ENCODE measurements around the gene EPS15. TPM values are rescaled to one million over a fixed set of nuclear protein-coding genes. Genes with fewer than 3 reads are reported as not detected.

The EPS15 gene
- total RNA-seq, 1 experiment from 2014 or later: 54.4 TPM

GRCh38 chr1:51343624-51344023 lies 175.4 kb downstream of the EPS15 start:
- H3K27ac ChIP-seq (ENCODE audit: low read length): no peak overlapping the region
- ChIA-PET POLR2A (no interaction called here), CTCF (no interaction called here)
- H3K36me3 ChIP-seq (ENCODE audit: control insufficient read depth, insufficient read depth, low read length): no peaks in the 10 kb centered on the region
- in situ Hi-C loops (cut with HindIII; ENCODE audit: low pct_unique_long_range_greater_than_20kb, low sequenced_read_pairs) (no loop called here), intact Hi-C loops (cut with micrococcal nuclease; ENCODE audit: unreplicated experiment) (no loop called here)
- TF ChIP-seq SIN3A (IDR thresholded peaks at IDR 0.05; ENCODE audit: borderline replicate concordance, insufficient read depth, low read depth, low read length): no peak
- TF ChIP-seq TCF7L2 (IDR thresholded peaks at IDR 0.05; ENCODE audit: low read depth, low read length): no peak
- no peak for TF ChIP-seq REST (IDR thresholded peaks at IDR 0.05; ENCODE audit: insufficient read depth in 1 of 2, low read depth in 2 of 2, low read length in 1 of 2)
- no peak for TF ChIP-seq POLR2AphosphoS5 (IDR thresholded peaks at IDR 0.05; ENCODE audit: low read depth, low read length)
- TF ChIP-seq, protein P1, sequence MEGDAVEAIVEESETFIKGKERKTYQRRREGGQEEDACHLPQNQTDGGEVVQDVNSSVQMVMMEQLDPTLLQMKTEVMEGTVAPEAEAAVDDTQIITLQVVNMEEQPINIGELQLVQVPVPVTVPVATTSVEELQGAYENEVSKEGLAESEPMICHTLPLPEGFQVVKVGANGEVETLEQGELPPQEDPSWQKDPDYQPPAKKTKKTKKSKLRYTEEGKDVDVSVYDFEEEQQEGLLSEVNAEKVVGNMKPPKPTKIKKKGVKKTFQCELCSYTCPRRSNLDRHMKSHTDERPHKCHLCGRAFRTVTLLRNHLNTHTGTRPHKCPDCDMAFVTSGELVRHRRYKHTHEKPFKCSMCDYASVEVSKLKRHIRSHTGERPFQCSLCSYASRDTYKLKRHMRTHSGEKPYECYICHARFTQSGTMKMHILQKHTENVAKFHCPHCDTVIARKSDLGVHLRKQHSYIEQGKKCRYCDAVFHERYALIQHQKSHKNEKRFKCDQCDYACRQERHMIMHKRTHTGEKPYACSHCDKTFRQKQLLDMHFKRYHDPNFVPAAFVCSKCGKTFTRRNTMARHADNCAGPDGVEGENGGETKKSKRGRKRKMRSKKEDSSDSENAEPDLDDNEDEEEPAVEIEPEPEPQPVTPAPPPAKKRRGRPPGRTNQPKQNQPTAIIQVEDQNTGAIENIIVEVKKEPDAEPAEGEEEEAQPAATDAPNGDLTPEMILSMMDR (IDR thresholded peaks at IDR 0.05): no peak
- ATAC-seq (no peak), DNase-seq (ENCODE audit: low read depth, low spot score) (no peak)
- H3K9me3 ChIP-seq (ENCODE audit: control insufficient read depth, insufficient read depth, low read depth, low read length): no peaks in the 10 kb centered on the region
- no peaks in the 10 kb centered on the region for H3K4me1 ChIP-seq (ENCODE audit: control insufficient read depth, insufficient read depth, low read length)
- no peak overlapping the region for H3K4me3 ChIP-seq (ENCODE audit: low read depth in 2 of 2, low read length in 2 of 2)
- no peaks in the 10 kb centered on the region; the same call in 1 of the 2 replicates for H3K27me3 ChIP-seq (ENCODE audit: control insufficient read depth, insufficient read depth, low read length)
- no TSS peak for BruUV-seq (replicated peaks)

DNA sequence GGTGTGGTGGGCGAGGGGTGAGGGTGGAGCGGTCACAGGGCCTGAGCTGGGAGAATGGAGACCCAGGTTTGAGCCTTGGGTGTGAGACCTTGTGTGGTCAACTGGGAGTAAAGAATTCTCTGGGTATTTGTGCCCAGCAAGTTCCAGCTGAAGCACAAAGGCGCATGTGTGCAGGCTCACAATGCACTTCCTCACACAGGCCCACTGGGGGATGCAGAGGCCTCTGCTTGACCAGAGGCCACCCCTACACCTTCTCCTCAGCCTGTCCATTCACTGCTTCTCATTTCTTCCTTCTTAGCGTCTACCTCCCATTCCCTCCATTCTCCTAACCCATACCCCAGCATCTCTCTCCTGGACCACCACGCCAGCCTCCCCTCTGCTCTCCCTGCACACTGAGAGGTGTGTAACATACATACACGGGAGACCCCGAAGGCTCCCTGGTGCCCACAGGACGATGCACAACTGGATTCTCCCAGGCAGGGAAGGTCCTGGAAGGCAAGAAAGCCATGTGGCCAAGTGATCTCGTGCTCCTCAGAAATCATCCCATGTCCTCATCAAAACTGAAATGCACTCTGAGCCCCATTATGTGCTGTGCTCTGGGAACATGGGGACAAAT lies 176.4 kb downstream of the EPS15 start:
- in situ Hi-C loops (cut with HindIII; ENCODE audit: low pct_unique_long_range_greater_than_20kb, low sequenced_read_pairs) (no loop called here), intact Hi-C loops (cut with micrococcal nuclease; ENCODE audit: unreplicated experiment) (no loop called here)
- TF ChIP-seq POLR2AphosphoS5 (IDR thresholded peaks at IDR 0.05; ENCODE audit: low read depth, low read length) (no peak), REST (IDR thresholded peaks at IDR 0.05; ENCODE audit: insufficient read depth in 1 of 2, low read depth in 2 of 2, low read length in 1 of 2) (no peak), TCF7L2 (IDR thresholded peaks at IDR 0.05; ENCODE audit: low read depth, low read length) (no peak), SIN3A (IDR thresholded peaks at IDR 0.05; ENCODE audit: borderline replicate concordance, insufficient read depth, low read depth, low read length) (no peak)
- TF ChIP-seq, protein P1 (IDR thresholded peaks at IDR 0.05): no peak
- no TSS peak for BruUV-seq (replicated peaks)
- no peak for ATAC-seq
- Histone ChIP-seq H3K4me3 (ENCODE audit: low read depth in 2 of 2, low read length in 2 of 2) (no peak overlapping the region), H3K36me3 (ENCODE audit: control insufficient read depth, insufficient read depth, low read length) (no peaks in the 10 kb centered on the region), H3K27ac (ENCODE audit: low read length) (no peak overlapping the region), H3K27me3 (ENCODE audit: control insufficient read depth, insufficient read depth, low read length) (no peaks in the 10 kb centered on the region; the same call in 1 of the 2 replicates), H3K4me1 (ENCODE audit: control insufficient read depth, insufficient read depth, low read length) (no peaks in the 10 kb centered on the region), H3K9me3 (ENCODE audit: control insufficient read depth, insufficient read depth, low read depth, low read length) (no peaks in the 10 kb centered on the region)
- ChIA-PET POLR2A (no interaction called here), CTCF (no interaction called here)
- DNase-seq (ENCODE audit: low read depth, low spot score): no peak

All from Panc1 (cell line).